Fibroblast of villous mesenchyme (primary cell): ENCODE data around the gene KCNQ5. TPM values are rescaled to one million over a fixed set of nuclear protein-coding genes. Genes with fewer than 3 reads are reported as not detected.

Experiments
- DNase-seq: peaks from one replicate; pipeline ENCODE4 v3.0.0-alpha.2; 2010; ENCODE audit warnings: low read depth
- H3K4me3 ChIP-seq: 2 replicates; pipeline ENCODE4 v1.5.1; 2011; ENCODE audit warnings: low read depth, mild to moderate bottlenecking, low read length
- total RNA-seq: library from RNA; depleted of rRNA; stranded (reverse); fragments of >200 nt; gene quantifications from 2 replicates; pipeline ENCODE4 v1.2.3, GENCODE V29; 2012
- TF ChIP-seq, protein P1 (sequence below): IDR thresholded peaks from 2 replicates; pipeline ENCODE4 v1.5.1; 2012; ENCODE audit warnings: low read depth, mild to moderate bottlenecking, low read length; ENCODE audit not compliant: insufficient read depth

The KCNQ5 gene
- total RNA-seq, 1 donor = 0.86 TPM

DNA sequence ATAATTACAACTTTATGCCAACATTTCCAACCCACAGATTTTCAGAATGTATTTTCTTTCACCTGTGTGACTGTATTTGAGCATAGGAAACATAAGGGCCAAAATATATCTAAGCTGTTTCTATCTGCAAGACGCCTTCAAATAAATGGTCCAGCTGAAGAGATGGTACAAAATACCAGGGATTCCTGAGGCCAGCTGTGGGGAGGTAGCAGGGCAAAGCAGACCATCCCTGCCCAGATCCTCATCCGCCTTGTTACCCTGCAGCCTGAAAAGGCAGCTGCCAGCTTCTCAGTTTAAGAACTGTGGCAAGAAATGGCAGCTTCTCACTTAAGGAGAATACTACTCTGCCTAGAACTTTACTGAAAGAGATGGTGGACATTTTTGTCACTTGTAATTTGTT lies 460.1 kb downstream of the KCNQ5 start:
- DNase-seq = no peak
- TF ChIP-seq, protein P1, sequence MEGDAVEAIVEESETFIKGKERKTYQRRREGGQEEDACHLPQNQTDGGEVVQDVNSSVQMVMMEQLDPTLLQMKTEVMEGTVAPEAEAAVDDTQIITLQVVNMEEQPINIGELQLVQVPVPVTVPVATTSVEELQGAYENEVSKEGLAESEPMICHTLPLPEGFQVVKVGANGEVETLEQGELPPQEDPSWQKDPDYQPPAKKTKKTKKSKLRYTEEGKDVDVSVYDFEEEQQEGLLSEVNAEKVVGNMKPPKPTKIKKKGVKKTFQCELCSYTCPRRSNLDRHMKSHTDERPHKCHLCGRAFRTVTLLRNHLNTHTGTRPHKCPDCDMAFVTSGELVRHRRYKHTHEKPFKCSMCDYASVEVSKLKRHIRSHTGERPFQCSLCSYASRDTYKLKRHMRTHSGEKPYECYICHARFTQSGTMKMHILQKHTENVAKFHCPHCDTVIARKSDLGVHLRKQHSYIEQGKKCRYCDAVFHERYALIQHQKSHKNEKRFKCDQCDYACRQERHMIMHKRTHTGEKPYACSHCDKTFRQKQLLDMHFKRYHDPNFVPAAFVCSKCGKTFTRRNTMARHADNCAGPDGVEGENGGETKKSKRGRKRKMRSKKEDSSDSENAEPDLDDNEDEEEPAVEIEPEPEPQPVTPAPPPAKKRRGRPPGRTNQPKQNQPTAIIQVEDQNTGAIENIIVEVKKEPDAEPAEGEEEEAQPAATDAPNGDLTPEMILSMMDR = no peak
- H3K4me3 ChIP-seq = no peak overlapping the region

DNA sequence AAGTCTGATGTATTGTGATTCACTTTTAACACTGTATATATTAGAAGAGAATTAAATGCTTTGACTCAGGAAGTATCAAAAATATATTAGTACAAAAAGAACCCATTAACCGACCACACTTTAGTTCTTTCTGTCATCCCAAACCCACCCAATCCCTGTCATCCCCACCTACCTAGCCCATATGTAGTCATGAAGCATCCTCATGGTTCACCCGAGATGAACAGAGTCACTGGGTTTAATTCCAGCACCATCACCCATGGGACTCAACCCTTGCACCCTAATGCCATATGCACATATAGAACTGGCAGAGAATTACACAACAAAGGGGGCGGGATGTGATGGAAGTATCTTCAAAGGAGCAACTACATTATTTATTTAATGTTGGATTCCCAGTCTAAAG lies 462.0 kb downstream of the KCNQ5 start:
- TF ChIP-seq, protein P1 = no peak
- DNase-seq = no peak
- H3K4me3 ChIP-seq = no peak overlapping the region

DNA sequence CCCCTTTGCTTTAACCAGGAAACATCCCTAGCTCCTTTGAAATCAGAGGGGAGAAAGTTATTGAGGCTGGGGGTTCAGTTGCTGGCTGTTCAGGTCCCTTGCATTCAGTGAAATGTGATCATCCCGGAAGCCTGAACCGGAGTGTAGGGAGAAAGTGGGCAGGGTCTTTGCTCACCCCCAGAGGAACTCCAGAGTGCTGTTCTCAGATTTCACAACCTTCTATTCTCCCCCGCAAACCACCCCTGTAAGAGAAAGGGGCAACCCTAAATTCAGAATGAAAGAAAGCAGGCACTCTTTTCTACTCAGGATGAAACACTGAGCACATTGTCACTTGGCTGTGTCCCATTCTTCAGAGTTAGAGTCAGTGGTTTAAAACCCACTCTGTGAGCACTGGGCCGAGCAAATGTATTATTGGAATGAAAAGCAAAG lies 463.6 kb downstream of the KCNQ5 start:
- DNase-seq = no peak
- H3K4me3 ChIP-seq = no peak overlapping the region
- TF ChIP-seq, protein P1 = no peak

DNA sequence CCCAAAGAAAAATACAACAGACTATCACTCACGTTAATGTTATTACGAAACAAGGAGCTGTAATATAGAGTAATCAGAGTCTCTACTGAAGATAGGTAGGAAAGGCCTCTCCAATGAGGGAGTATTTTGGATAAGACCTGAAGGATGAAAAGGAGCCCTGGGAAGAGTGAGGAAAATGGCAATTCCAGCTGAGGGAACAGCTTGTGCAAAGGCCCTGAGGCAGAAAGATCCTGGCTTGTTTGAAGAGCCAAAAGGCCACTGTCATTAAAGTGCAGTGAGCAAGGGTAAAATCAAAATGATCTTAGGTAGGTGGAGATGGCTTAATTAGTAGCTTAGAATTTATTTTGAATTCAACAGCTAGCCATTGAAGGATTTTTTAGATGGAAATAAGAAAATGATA lies 464.9 kb downstream of the KCNQ5 start:
- TF ChIP-seq, protein P1 = no peak
- no peak overlapping the region for H3K4me3 ChIP-seq
- DNase-seq = no peak

DNA sequence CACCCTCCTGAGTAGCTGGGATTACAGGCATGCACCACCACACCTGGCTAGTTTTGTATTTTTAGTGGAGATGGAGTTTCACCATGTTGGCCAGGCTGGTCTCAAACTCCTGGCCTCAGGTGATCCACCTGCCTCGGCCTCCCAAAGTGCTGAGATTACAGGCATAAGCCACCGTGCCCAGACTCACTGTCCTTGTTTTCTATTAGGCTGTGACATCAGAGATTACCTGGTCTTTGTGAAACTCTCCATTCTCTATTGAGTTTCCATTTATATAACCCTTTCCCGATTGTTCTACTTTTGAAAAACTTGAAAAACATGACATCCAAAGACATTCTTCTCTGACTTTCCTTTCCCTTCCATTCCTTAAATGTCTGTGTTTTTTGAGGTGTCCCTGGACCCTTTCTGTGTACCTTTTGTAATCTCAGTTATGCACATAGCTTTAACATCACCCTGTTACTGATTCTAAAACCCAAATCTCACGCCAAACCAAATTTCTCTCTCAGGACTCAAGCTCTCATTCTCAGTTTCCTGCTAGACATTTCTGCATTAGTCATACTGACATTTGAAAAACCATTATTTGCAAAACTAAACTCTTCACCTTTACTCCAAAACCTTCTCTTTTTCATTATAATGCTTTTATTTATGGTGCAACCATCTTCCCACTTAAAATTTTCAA lies 466.4 kb downstream of the KCNQ5 start:
- no peak overlapping the region for H3K4me3 ChIP-seq
- no peak for DNase-seq
- TF ChIP-seq, protein P1 = no peak

DNA sequence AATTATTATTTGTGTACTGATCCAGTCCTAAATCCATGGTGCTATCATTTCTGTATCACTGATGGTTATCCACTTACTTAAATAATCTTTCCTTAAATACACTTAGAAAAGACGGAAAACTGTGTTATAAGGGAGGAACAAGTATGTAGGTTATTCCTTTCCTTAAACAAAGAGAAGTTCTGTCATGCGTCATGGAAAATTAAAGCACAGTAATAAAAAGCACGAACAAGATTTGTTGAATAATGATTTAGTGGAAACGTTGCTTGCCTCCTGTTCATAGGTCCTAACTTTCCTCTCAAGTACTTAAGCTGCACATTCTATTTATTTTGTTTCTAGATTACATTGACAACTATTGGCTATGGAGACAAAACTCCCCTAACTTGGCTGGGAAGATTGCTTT lies 483.1 kb downstream of the KCNQ5 start:
- DNase-seq = no peak
- no peak overlapping the region for H3K4me3 ChIP-seq
- TF ChIP-seq, protein P1 = no peak

DNA sequence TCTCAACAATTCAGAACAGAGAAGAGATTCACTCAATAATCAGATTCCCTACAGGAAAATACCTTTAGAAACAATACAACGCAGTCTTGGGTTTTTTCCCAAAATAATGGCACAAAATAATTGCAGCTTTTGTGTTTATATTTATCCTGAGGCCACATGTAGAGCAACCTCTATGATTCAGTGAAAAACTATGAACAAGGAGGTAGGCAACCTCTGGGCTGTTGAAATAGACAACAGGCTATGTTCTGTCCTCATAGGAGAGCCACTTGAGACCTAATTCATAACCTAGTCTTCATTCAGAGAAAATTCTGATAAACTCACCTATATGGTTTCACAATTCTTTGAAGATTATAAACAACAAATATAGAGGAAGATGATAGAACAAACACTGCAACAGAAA lies 485.2 kb downstream of the KCNQ5 start:
- TF ChIP-seq, protein P1 = no peak
- no peak for DNase-seq
- H3K4me3 ChIP-seq = no peak overlapping the region
